ENCODE data around the gene NSUN4.
A peak's percentile ranks its signal among the peaks of the same experiment; 100 is the strongest.

DNA sequence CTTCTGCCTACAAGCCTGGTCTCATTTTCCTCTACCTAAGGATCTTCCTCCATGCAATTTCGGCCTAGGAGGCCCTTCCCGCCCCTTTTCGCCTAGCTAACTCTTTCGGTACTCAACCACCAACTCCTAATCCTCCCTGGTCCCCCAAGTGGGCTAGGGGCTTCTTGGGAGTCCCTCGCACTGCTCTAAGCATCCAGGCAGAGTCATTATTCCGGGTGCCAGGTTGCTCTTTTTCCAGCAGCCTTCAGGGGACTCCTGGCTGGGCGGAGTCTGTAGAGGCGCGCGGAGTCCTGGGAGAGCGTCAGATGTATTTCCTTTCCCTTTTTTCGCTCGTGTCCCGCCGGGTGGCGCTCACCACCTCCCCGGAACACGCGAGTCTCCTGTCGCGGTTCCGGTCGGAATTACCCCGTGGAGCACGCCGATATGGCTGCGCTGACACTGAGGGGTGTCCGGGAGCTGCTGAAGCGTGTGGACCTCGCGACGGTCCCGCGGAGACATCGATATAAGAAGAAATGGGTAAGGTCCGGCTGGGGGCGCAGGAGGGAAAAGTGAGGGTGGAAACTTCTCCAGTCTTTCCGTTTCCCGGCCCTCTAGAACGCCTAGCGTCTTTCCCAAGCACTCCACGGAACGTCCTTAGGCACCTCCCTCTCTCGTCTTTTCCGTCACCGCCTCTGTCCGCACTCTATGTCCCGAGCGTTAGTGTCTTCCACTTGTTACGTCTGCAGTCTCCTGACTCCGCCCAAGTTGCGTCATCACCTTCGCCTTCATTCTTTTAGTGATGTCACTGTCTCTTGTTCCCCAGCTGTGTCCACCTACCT is at the start of gene NSUN4:
- TF ChIP-seq CTCF (IDR thresholded peaks at IDR 0.05) (peak in 4 of 7 experiments; percentile 39 to 82 (median 58)), POLR2A (IDR thresholded peaks at IDR 0.05) (peak in 2 of 4 donors; percentile 41 to 80)
